ENCODE results near the gene LRRC1. TPM values are rescaled to one million over a fixed set of nuclear protein-coding genes. Genes with fewer than 3 reads are reported as not detected.

LRRC1 gene
- total and polyA plus RNA-seq, 2 donors (not counting 1 experiment from before 2014, with no cell fraction given), result 3.8 to 12.1 TPM

DNA sequence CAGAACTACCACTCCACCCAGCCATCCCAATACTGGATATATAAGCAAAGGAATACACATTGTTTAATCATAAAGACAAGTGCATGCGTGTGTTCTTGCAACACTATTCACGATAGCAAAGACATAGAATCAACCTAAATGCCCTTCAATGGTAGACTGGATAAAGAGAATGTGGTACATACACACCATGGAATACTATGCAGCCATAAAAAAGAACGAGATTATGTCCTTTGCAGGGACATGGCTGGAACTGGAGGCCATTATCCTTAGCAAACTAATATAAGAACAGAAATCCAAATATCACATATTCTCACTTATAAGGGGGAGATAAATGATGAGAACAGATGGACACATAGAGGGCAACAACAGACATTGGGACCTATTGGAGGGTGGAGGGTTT is 156.6 kb downstream of the LRRC1 start:
- Histone ChIP-seq H3K27ac (ENCODE audit: insufficient read depth, low read length) (no peak overlapping the region), H3K36me3 (ENCODE audit: control insufficient read depth, insufficient read depth, low read length) (no peaks in the 10 kb centered on the region), H3K4me2 (ENCODE audit: extremely low read depth, insufficient read depth, low read length) (no peak overlapping the region), H3K27me3 (ENCODE audit: control insufficient read depth, insufficient read depth, low read length) (no peaks in the 10 kb centered on the region), H3K4me3 (replicated peaks in 1 of 4; ENCODE audit: control extremely low read depth in 1 of 4, insufficient read depth in 1 of 4, low read depth in 3 of 4, low read length in 4 of 4) (no peak overlapping the region), H3K9ac (ENCODE audit: insufficient read depth, low read length) (no peak overlapping the region), H4K20me1 (ENCODE audit: control insufficient read depth, extremely low read depth, insufficient read depth, low read length) (no peaks in the 10 kb centered on the region), H3K9me3 (ENCODE audit: control insufficient read depth, insufficient read depth, low read depth, low read length) (no peaks in the 10 kb centered on the region), H2AFZ (ENCODE audit: low read length) (no peak overlapping the region), H3K79me2 (ENCODE audit: control insufficient read depth, insufficient read depth, low read length) (no peaks in the 10 kb centered on the region), H3K4me1 (ENCODE audit: control insufficient read depth, extremely low read depth, insufficient read depth, low read length) (no peaks in the 10 kb centered on the region)
- DNase-seq (ENCODE audit: low read depth in 2 of 2), result no peak
- TF ChIP-seq EZH2 (IDR thresholded peaks at IDR 0.05; ENCODE audit: low read length, missing control alignments), result no peak
- TF ChIP-seq, protein P1, sequence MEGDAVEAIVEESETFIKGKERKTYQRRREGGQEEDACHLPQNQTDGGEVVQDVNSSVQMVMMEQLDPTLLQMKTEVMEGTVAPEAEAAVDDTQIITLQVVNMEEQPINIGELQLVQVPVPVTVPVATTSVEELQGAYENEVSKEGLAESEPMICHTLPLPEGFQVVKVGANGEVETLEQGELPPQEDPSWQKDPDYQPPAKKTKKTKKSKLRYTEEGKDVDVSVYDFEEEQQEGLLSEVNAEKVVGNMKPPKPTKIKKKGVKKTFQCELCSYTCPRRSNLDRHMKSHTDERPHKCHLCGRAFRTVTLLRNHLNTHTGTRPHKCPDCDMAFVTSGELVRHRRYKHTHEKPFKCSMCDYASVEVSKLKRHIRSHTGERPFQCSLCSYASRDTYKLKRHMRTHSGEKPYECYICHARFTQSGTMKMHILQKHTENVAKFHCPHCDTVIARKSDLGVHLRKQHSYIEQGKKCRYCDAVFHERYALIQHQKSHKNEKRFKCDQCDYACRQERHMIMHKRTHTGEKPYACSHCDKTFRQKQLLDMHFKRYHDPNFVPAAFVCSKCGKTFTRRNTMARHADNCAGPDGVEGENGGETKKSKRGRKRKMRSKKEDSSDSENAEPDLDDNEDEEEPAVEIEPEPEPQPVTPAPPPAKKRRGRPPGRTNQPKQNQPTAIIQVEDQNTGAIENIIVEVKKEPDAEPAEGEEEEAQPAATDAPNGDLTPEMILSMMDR (conservative IDR thresholded peaks at IDR 0.05 in 1 of 2, IDR thresholded peaks at IDR 0.05 in 1 of 2; ENCODE audit: low read depth in 1 of 2, low read length in 2 of 2), result no peak

DNA sequence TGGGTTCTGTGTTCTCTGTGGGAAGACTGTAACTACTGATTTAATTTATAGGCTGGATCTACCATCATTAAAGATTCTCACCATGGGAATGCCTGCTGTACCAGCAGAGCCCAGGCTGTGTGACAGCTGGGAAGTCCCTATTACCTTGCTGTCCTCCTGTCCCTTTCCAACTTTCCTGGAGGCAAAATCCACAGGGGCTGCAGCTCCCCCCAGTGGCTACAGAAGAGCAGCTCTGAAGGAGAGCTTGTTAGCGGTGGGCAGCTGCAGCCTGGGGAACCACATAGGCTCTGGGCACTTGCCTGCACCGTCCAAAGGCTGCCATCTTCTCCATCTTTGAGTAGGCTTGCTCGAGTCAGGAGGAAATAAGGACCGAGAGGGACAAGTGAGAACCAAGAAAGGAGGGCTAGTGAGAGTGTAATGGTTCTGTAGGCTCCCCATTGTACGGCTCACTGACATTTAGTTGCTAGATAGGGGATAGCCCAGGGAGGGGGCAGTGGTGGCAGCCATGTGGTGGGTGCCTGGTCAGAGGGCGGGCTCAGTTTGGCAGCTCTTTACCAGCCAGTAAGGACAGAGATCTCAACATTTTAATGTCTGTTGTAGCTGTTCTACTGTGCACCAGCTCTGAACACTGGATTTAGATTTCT is 161.4 kb downstream of the LRRC1 start:
- DNase-seq (ENCODE audit: low read depth in 2 of 2), result peak; percentile 56 to 78
- H3K4me2 ChIP-seq (ENCODE audit: extremely low read depth, insufficient read depth, low read length), result no peak overlapping the region

DNA sequence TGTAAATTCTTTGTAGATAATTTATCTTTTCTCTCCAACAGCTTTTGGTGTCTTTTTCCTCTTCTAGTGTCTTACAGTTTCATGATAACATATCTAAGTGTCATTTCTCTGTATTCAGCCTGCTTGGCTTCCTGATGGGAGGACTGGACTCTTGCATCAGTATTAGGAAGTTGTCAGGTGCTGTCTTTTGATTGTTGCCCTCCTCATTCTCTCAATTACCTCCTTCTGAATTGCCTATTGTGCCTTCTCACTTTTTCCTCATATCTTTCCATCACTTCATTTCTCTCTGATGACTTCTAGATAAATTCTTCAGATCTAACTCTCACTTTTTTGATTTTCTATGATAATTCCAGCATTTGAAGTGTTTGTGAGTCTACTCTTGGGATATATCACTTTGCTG is 162.0 kb downstream of the LRRC1 start:
- H4K20me1 ChIP-seq (ENCODE audit: control insufficient read depth, extremely low read depth, insufficient read depth, low read length), result no peaks in the 10 kb centered on the region
- no peak for DNase-seq (ENCODE audit: low read depth in 2 of 2)
- H3K9me3 ChIP-seq (ENCODE audit: control insufficient read depth, insufficient read depth, low read depth, low read length), result no peaks in the 10 kb centered on the region
- TF ChIP-seq, protein P1 (conservative IDR thresholded peaks at IDR 0.05 in 1 of 2, IDR thresholded peaks at IDR 0.05 in 1 of 2; ENCODE audit: low read depth in 1 of 2, low read length in 2 of 2), result no peak
- no peak for TF ChIP-seq EZH2 (IDR thresholded peaks at IDR 0.05; ENCODE audit: low read length, missing control alignments)
- H3K27me3 ChIP-seq (ENCODE audit: control insufficient read depth, insufficient read depth, low read length), result no peaks in the 10 kb centered on the region
- H3K4me2 ChIP-seq (ENCODE audit: extremely low read depth, insufficient read depth, low read length), result no peak overlapping the region
- H3K36me3 ChIP-seq (ENCODE audit: control insufficient read depth, insufficient read depth, low read length), result no peaks in the 10 kb centered on the region
- no peak overlapping the region for H2AFZ ChIP-seq (ENCODE audit: low read length)
- no peaks in the 10 kb centered on the region for H3K79me2 ChIP-seq (ENCODE audit: control insufficient read depth, insufficient read depth, low read length)
- H3K9ac ChIP-seq (ENCODE audit: insufficient read depth, low read length), result no peak overlapping the region
- no peaks in the 10 kb centered on the region for H3K4me1 ChIP-seq (ENCODE audit: control insufficient read depth, extremely low read depth, insufficient read depth, low read length)
- no peak overlapping the region for H3K4me3 ChIP-seq (replicated peaks in 1 of 4; ENCODE audit: control extremely low read depth in 1 of 4, insufficient read depth in 1 of 4, low read depth in 3 of 4, low read length in 4 of 4)
- H3K27ac ChIP-seq (ENCODE audit: insufficient read depth, low read length), result no peak overlapping the region

More for the DNA sequence above, 161.4 kb downstream of the LRRC1 start:
- Histone ChIP-seq H4K20me1 (ENCODE audit: control insufficient read depth, extremely low read depth, insufficient read depth, low read length) (no peaks in the 10 kb centered on the region), H3K36me3 (ENCODE audit: control insufficient read depth, insufficient read depth, low read length) (no peaks in the 10 kb centered on the region), H3K79me2 (ENCODE audit: control insufficient read depth, insufficient read depth, low read length) (no peaks in the 10 kb centered on the region), H3K4me1 (ENCODE audit: control insufficient read depth, extremely low read depth, insufficient read depth, low read length) (no peaks in the 10 kb centered on the region), H3K27ac (ENCODE audit: insufficient read depth, low read length) (no peak overlapping the region), H3K4me3 (replicated peaks in 1 of 4; ENCODE audit: control extremely low read depth in 1 of 4, insufficient read depth in 1 of 4, low read depth in 3 of 4, low read length in 4 of 4) (no peak overlapping the region), H3K9ac (ENCODE audit: insufficient read depth, low read length) (no peak overlapping the region), H3K27me3 (ENCODE audit: control insufficient read depth, insufficient read depth, low read length) (no peaks in the 10 kb centered on the region), H2AFZ (ENCODE audit: low read length) (no peak overlapping the region), H3K9me3 (ENCODE audit: control insufficient read depth, insufficient read depth, low read depth, low read length) (no peaks in the 10 kb centered on the region)
- TF ChIP-seq, protein P1 (conservative IDR thresholded peaks at IDR 0.05 in 1 of 2, IDR thresholded peaks at IDR 0.05 in 1 of 2; ENCODE audit: low read depth in 1 of 2, low read length in 2 of 2), result peak; percentile 80 to 87
- TF ChIP-seq EZH2 (IDR thresholded peaks at IDR 0.05; ENCODE audit: low read length, missing control alignments), result no peak

Data from fibroblast of lung (primary cell).